ENCODE results near the gene ARRDC3. TPM values are rescaled to one million over a fixed set of nuclear protein-coding genes. Genes with fewer than 3 reads are reported as not detected.

ARRDC3 gene
- total RNA-seq, 2 donors from 2014 or later = 8.6 to 29.3 TPM

DNA sequence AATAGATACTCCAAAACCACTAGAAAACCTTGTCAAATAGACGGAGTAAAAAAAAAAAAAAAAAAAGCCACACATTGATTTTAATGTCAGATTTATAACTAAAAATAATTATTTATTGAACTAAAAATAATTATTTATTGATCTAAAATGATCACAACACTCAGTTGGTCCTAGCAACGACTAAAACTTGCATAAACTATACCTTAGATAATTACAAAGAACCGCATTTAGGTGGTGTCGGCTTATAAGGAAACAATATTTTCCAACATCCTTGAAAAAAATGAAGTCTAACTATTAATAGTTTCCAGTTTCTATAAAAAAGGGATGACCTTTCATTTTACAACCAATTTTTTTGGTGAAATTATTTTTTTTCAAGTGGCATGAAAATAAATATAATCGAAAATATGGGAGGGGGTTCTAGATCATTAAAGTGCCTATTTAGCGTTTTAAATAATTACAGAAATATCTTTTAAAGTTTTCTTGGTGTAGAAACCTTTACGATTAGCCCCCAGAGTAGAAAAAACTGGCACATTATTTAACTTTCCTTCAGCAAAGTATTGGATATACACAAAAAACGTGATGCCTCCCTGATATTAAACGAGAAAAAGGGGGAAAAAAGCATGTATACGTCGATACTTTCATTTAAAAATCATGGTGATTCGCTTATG is 3.7 kb downstream of the ARRDC3 start:
- Histone ChIP-seq H3K27me3 (no peaks in the 10 kb centered on the region), H3K4me1 (peaks cover 34% of the 10 kb centered on the region), H3K4me3 (peak overlapping the region; percentile 25 to 26), H3K36me3 (replicated peaks in 1 of 2; ENCODE audit: insufficient read depth in 1 of 2, low read depth in 2 of 2) (peaks cover 0 to 7% of the 10 kb centered on the region in 2 donors), H3K27ac (peak overlapping the region; percentile 95 to 100 (median 98)), H3K9me3 (no peaks in the 10 kb centered on the region)
- WGBS, 2 donors = 0 to 1% methylated on average over 12 of the region's 12 CpGs
- no peak for DNase-seq
- intact Hi-C loops (cut with DNase I) = no loop called here
- TF ChIP-seq POLR2A (IDR thresholded peaks at IDR 0.05) = no peak
- TF ChIP-seq, protein P1, sequence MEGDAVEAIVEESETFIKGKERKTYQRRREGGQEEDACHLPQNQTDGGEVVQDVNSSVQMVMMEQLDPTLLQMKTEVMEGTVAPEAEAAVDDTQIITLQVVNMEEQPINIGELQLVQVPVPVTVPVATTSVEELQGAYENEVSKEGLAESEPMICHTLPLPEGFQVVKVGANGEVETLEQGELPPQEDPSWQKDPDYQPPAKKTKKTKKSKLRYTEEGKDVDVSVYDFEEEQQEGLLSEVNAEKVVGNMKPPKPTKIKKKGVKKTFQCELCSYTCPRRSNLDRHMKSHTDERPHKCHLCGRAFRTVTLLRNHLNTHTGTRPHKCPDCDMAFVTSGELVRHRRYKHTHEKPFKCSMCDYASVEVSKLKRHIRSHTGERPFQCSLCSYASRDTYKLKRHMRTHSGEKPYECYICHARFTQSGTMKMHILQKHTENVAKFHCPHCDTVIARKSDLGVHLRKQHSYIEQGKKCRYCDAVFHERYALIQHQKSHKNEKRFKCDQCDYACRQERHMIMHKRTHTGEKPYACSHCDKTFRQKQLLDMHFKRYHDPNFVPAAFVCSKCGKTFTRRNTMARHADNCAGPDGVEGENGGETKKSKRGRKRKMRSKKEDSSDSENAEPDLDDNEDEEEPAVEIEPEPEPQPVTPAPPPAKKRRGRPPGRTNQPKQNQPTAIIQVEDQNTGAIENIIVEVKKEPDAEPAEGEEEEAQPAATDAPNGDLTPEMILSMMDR (IDR thresholded peaks at IDR 0.05) = no peak
- ATAC-seq = no peak

DNA sequence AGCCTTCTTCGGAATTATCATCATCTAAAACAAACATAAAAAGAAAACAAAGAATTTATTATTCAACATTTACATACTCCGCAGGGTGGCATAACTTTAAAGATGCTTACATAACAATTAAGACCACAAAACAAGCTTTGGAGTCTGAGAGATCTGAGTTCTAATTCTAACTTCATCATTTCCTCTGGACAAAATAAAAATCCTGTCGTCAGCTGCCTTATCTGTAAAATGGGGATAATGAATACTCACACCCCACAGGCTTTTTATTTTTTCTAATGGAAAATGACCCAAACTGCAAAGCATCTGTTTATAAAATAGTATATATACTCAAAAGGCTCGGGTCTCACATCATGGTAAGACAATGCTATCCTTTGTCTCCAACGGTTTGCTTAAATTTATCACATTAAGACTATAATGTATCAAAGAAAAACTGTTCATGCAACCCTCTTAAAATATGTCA is 4.3 kb downstream of the ARRDC3 start:
- H3K9me3 ChIP-seq = no peaks in the 10 kb centered on the region
- ATAC-seq = no peak

DNA sequence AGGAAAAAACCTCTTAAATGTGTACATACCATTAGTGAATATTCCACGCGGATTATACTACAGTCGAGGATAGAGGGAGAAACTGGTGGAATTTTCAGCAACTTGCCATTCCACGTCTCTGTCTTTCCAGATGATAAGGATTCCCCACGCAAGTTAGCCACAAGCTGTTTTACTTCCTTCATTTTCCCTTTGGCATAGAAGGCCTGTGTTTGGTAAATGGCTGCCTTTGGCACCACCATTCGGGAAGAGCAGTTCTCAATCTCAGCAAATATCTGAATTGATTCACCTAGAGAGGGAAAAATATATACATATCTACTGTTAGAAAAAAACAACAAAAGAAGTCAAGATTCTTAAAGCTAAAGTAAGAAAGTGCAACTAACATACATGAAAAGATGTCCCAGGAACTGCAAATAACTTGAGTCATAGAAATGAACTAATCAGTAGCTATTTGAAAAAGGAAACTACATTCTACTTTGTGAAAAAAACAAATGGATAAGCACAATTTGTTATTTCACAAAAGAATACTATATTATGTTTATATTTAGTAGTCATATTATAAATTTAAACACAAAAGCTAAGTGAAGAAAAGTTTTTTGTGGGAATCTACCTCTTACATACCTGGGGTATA is 8.1 kb downstream of the ARRDC3 start:
- no peak for ATAC-seq
- WGBS, 2 donors = 66 to 67% methylated on average over 6 of the region's 6 CpGs
- Histone ChIP-seq H3K27ac (peak overlapping the region in 3 of 4 donors; percentile 5 to 56 (median 6)), H3K4me1 (peaks cover 34% of the 10 kb centered on the region), H3K36me3 (replicated peaks in 1 of 2; ENCODE audit: insufficient read depth in 1 of 2, low read depth in 2 of 2) (peaks cover 21 to 29% of the 10 kb centered on the region in 2 donors), H3K27me3 (no peaks in the 10 kb centered on the region), H3K4me3 (no peak overlapping the region), H3K9me3 (no peaks in the 10 kb centered on the region)
- no peak for DNase-seq
- no peak for TF ChIP-seq POLR2A (IDR thresholded peaks at IDR 0.05)
- TF ChIP-seq, protein P1 (IDR thresholded peaks at IDR 0.05) = no peak
- intact Hi-C loops (cut with DNase I) = no loop called here

More for the DNA sequence above, 4.3 kb downstream of the ARRDC3 start:
- intact Hi-C loops (cut with DNase I) = no loop called here
- Histone ChIP-seq H3K36me3 (replicated peaks in 1 of 2; ENCODE audit: insufficient read depth in 1 of 2, low read depth in 2 of 2) (peaks cover 0 to 12% of the 10 kb centered on the region in 2 donors), H3K27me3 (no peaks in the 10 kb centered on the region), H3K4me3 (peak overlapping the region in 1 of 2 donors; percentile 26), H3K4me1 (peaks cover 29% of the 10 kb centered on the region), H3K27ac (peak overlapping the region in 2 of 4 donors; percentile 95 to 100)
- 11 to 16% methylated on average over 5 of the region's 5 CpGs for WGBS, 2 donors
- no peak for TF ChIP-seq POLR2A (IDR thresholded peaks at IDR 0.05)
- TF ChIP-seq, protein P1 (IDR thresholded peaks at IDR 0.05) = no peak
- DNase-seq = no peak

DNA sequence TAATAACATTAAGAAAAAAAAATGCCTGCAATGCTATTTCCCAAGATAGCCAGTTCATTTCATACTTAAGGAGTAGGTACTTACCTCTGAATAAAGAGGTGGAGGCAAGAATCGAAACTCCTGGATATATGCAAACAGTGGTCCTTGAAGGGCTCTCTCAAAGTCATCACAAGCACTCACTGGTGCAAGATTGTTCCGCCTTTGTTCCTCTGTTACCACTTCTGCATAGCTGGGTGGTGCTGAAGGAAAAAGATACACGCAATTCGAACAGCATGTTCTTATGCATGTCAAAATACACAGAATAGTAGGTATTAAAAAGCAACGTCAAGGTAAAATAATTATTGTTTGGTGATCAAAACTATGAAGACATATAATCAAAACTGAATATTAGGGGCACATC is 9.5 kb downstream of the ARRDC3 start:
- DNase-seq (no peak), ATAC-seq (no peak)
- intact Hi-C loops (cut with DNase I) = no loop called here
- Histone ChIP-seq H3K4me3 (no peak overlapping the region), H3K9me3 (no peaks in the 10 kb centered on the region), H3K27me3 (no peaks in the 10 kb centered on the region), H3K4me1 (peaks cover 30% of the 10 kb centered on the region), H3K27ac (no peak overlapping the region), H3K36me3 (replicated peaks in 1 of 2; ENCODE audit: insufficient read depth in 1 of 2, low read depth in 2 of 2) (peaks cover 21 to 34% of the 10 kb centered on the region in 2 donors)
- 69 to 72% methylated on average over 5 of the region's 5 CpGs for WGBS, 2 donors
- TF ChIP-seq, protein P1 (IDR thresholded peaks at IDR 0.05) = no peak
- no peak for TF ChIP-seq POLR2A (IDR thresholded peaks at IDR 0.05)
